ENCODE results near the gene NUP214. TPM values are rescaled to one million over a fixed set of nuclear protein-coding genes. Genes with fewer than 3 reads are reported as not detected.

Gene NUP214
- total RNA-seq, 4 donors from 2014 or later = 36.1 to 104 (median 69.6) TPM

GRCh38 chr9:131146186-131146585 is 20.8 kb downstream of the NUP214 start:
- Histone ChIP-seq H3K36me3 (peaks cover 93% of the 10 kb centered on the region), H3K4me3 (no peak overlapping the region), H3K27me3 (no peaks in the 10 kb centered on the region), H3K27ac (no peak overlapping the region), H3K4me1 (no peaks in the 10 kb centered on the region), H3K9me3 (no peaks in the 10 kb centered on the region)
- TF ChIP-seq POLR2A (IDR thresholded peaks at IDR 0.05) (no peak), POLR2AphosphoS5 (IDR thresholded peaks at IDR 0.05) (no peak), CTCF (IDR thresholded peaks at IDR 0.05) (no peak), EP300 (IDR thresholded peaks at IDR 0.05) (no peak)
- WGBS = 99% methylated on average over 4 of the region's 4 CpGs
- DNase-seq (ENCODE audit: low spot score in 2 of 2) = no peak

- H3K27me3 ChIP-seq = no peaks in the 10 kb centered on the region
- DNase-seq (ENCODE audit: low spot score in 2 of 2) = no peak
- no peak overlapping the region for H3K27ac ChIP-seq
- H3K4me1 ChIP-seq = no peaks in the 10 kb centered on the region
- peaks cover 91% of the 10 kb centered on the region for H3K36me3 ChIP-seq
- H3K4me3 ChIP-seq = no peak overlapping the region
- TF ChIP-seq POLR2A (IDR thresholded peaks at IDR 0.05) (no peak), CTCF (IDR thresholded peaks at IDR 0.05) (no peak), POLR2AphosphoS5 (IDR thresholded peaks at IDR 0.05) (no peak), EP300 (IDR thresholded peaks at IDR 0.05) (no peak)
- WGBS = 90% methylated on average over 3 of the region's 3 CpGs
- no peaks in the 10 kb centered on the region for H3K9me3 ChIP-seq
Observed at GRCh38 chr9:131148276-131148675, 22.9 kb downstream of the NUP214 start.

- Histone ChIP-seq H3K27ac (no peak overlapping the region), H3K27me3 (no peaks in the 10 kb centered on the region), H3K9me3 (no peaks in the 10 kb centered on the region), H3K4me3 (no peak overlapping the region), H3K36me3 (peaks cover 95% of the 10 kb centered on the region), H3K4me1 (no peaks in the 10 kb centered on the region)
- DNase-seq (ENCODE audit: low spot score in 2 of 2) = no peak
- WGBS = 90% methylated on average over 7 of the region's 7 CpGs
- TF ChIP-seq POLR2A (IDR thresholded peaks at IDR 0.05) (no peak), CTCF (IDR thresholded peaks at IDR 0.05) (no peak), POLR2AphosphoS5 (IDR thresholded peaks at IDR 0.05) (no peak), EP300 (IDR thresholded peaks at IDR 0.05) (no peak)
Observed at GRCh38 chr9:131148966-131149687, 23.7 kb downstream of the NUP214 start.

- Histone ChIP-seq H3K4me3 (no peak overlapping the region), H3K36me3 (peaks cover 95% of the 10 kb centered on the region), H3K9me3 (no peaks in the 10 kb centered on the region)
Observed at GRCh38 chr9:131149688-131150053, 24.3 kb downstream of the NUP214 start.

More at GRCh38 chr9:131149688-131150053, 24.3 kb downstream of the NUP214 start:
- Histone ChIP-seq H3K27me3 (no peaks in the 10 kb centered on the region), H3K27ac (no peak overlapping the region), H3K4me1 (no peaks in the 10 kb centered on the region)
- TF ChIP-seq CTCF (IDR thresholded peaks at IDR 0.05) (no peak), EP300 (IDR thresholded peaks at IDR 0.05) (no peak), POLR2A (IDR thresholded peaks at IDR 0.05) (no peak), POLR2AphosphoS5 (IDR thresholded peaks at IDR 0.05) (no peak)
- DNase-seq (ENCODE audit: low spot score in 2 of 2) = no peak
- 75% methylated on average over 5 of the region's 5 CpGs for WGBS
